GM12878 (cell line): ENCODE data around the gene ARHGAP22. TPM values are rescaled to one million over a fixed set of nuclear protein-coding genes. Genes with fewer than 3 reads are reported as not detected.

ENCODE experiments used
- ATAC-seq: fragments of 200-7000 bp; cut with Tn5 transposase; 3 replicates; pipeline ENCODE4 v1.9.1; 2020; ENCODE audit warnings: mild to moderate bottlenecking, moderate library complexity
- BruUV-seq: library from RNA; stranded (reverse); fragments of 400-500 nt; replicated peaks from 2 replicates; lab custom pipeline; 2021; lab: Mats Ljungman, UMichigan
- CTCF ChIA-PET: fragments of 300-600 bp; sonication (Branson Sonifier 250); formaldehyde crosslinking; extraction: SDS; loops from one replicate; lab custom pipeline; 2021; ENCODE audit warnings: inconsistent platforms; lab: Yijun Ruan, JAX
- POLR2A ChIA-PET: fragments of 350-600 bp; formaldehyde crosslinking; extraction: SDS; loops from one replicate; lab custom pipeline; 2021; ENCODE audit warnings: inconsistent platforms; lab: Charles Lee
- RAD21 ChIA-PET: fragments of 300-600 bp; sonication (Branson Sonifier 250); formaldehyde crosslinking; loops from one replicate; lab custom pipeline; 2023; ENCODE audit warnings: antibody characterized with exemption; ENCODE audit not compliant: unreplicated experiment; lab: Charles Lee
- SMC1A ChIA-PET: fragments of 300-600 bp; sonication (Branson Sonifier 250); formaldehyde crosslinking; loops from one replicate; lab custom pipeline; 2023; ENCODE audit not compliant: unreplicated experiment, uncharacterized antibody; lab: Charles Lee
- DNase-seq: peaks from one replicate; pipeline ENCODE4 v3.0.0-alpha.2; 2011; ENCODE audit warnings: low read depth, low spot score
- FAIRE-seq: peaks from 3 replicates; lab custom pipeline; 2011; peaks lifted over from hg19 to GRCh38; lab: Jason Lieb, UNC
- H2AFZ ChIP-seq: 2 replicates; pipeline ENCODE4 v1.6.0; 2011; ENCODE audit warnings: low read depth, low read length, control low read depth; ENCODE audit not compliant: control insufficient read depth
- H3K27ac ChIP-seq: 2 replicates; pipeline ENCODE4 v1.5.1; 2011; ENCODE audit warnings: control low read depth; ENCODE audit not compliant: control insufficient read depth, insufficient read depth
- H3K27me3 ChIP-seq, 2 experiments: replicated peaks in 1 of 2; 2 replicates each; pipeline versions ENCODE4 v1.6.0 to v1.6.1; 2011; ENCODE audit warnings: low read length in 1 of 2; ENCODE audit not compliant: control insufficient read depth in 2 of 2, insufficient read depth in 2 of 2
- H3K36me3 ChIP-seq, 2 experiments: 2 replicates each; pipeline ENCODE4 v1.5.1; 2011; ENCODE audit warnings: low read length in 1 of 2; ENCODE audit not compliant: control insufficient read depth in 2 of 2, insufficient read depth in 2 of 2
- H3K4me1 ChIP-seq: 2 replicates; pipeline ENCODE4 v1.6.1; 2011; ENCODE audit warnings: mild to moderate bottlenecking, low read length, moderate library complexity, mixed read lengths; ENCODE audit not compliant: control insufficient read depth, insufficient read depth
- H3K4me2 ChIP-seq: 2 replicates; pipeline ENCODE4 v1.6.0; 2011; ENCODE audit warnings: control low read depth; ENCODE audit not compliant: control insufficient read depth, insufficient read depth
- H3K4me3 ChIP-seq: fragments of 200-600 bp; sonication (generic); 2 replicates; pipeline ENCODE4 v1.5.1; 2016
- H3K79me2 ChIP-seq: 2 replicates; pipeline ENCODE4 v1.6.0; 2011; ENCODE audit warnings: low read length; ENCODE audit not compliant: control insufficient read depth, insufficient read depth
- H3K9ac ChIP-seq: 2 replicates; pipeline ENCODE4 v1.8.0; 2011; ENCODE audit warnings: low read length, control low read depth, mixed read lengths; ENCODE audit not compliant: control insufficient read depth, insufficient read depth
- H3K9me3 ChIP-seq: replicated peaks from 3 replicates; pipeline ENCODE4 v1.5.1; 2011; ENCODE audit warnings: mild to moderate bottlenecking, low read length; ENCODE audit not compliant: control insufficient read depth, insufficient read depth
- H4K20me1 ChIP-seq: 2 replicates; pipeline ENCODE4 v1.6.0; 2011; ENCODE audit not compliant: control insufficient read depth, insufficient read depth
- EP300 ChIP-seq, 2 experiments: fragments of 150-350 bp in 1 of 2; IDR thresholded peaks; 2 replicates each; pipeline ENCODE4 v1.6.1; 2011 to 2012; ENCODE audit warnings: low read depth in 2 of 2, low read length in 2 of 2, borderline replicate concordance in 1 of 2, improper control_type of control experiment in 1 of 2, inconsistent platforms in 1 of 2; ENCODE audit not compliant: control insufficient read depth in 1 of 2
- FOXK2 ChIP-seq: fragments of 450-650 bp; IDR thresholded peaks from 2 replicates; pipeline ENCODE4 v1.6.1; 2017; ENCODE audit warnings: mild to moderate bottlenecking, moderate library complexity
- IKZF2 ChIP-seq, 2 experiments: fragments of 450-650 bp; IDR thresholded peaks; 2 replicates each; pipeline ENCODE4 v1.6.1; 2017; ENCODE audit warnings: mild to moderate bottlenecking in 2 of 2, moderate library complexity in 2 of 2
- MTA2 ChIP-seq: fragments of 450-650 bp; IDR thresholded peaks from 2 replicates; pipeline ENCODE4 v1.6.1; 2016; ENCODE audit warnings: low read depth, mild to moderate bottlenecking, moderate library complexity
- NBN ChIP-seq: fragments of 450-650 bp; IDR thresholded peaks from 2 replicates; pipeline ENCODE4 v1.6.1; 2016
- NFXL1 ChIP-seq: fragments of 450-650 bp; IDR thresholded peaks from 2 replicates; pipeline ENCODE4 v1.6.1; 2017; ENCODE audit warnings: antibody characterized with exemption, mild to moderate bottlenecking, borderline replicate concordance
- NKRF ChIP-seq: fragments of 450-650 bp; conservative IDR thresholded peaks from 2 replicates; pipeline ENCODE4 v1.6.1; 2017; ENCODE audit warnings: mild to moderate bottlenecking, moderate library complexity
- NR2C2 ChIP-seq: IDR thresholded peaks from 2 replicates; pipeline ENCODE4 v1.6.1; 2011; ENCODE audit warnings: borderline replicate concordance, low read depth; ENCODE audit not compliant: control insufficient read depth, insufficient read length
- RAD51 ChIP-seq: fragments of 450-650 bp; IDR thresholded peaks from 2 replicates; pipeline ENCODE4 v1.6.1; 2016; ENCODE audit warnings: moderate library complexity, mild to moderate bottlenecking, inconsistent platforms
- TBL1XR1 ChIP-seq: IDR thresholded peaks from 2 replicates; pipeline ENCODE4 v1.6.1; 2012; ENCODE audit warnings: low read depth, low read length, improper control_type of control experiment
- WGBS: methylation state at CpG from one replicate; pipeline ENCODE4 v1.1.6; 2016; ENCODE audit warnings: low lambda C conversion rate; ENCODE audit not compliant: insufficient replicate concordance, insufficient coverage; ENCODE audit errors: missing lambda C conversion rate; 5-methylcytosine and 5-hydroxymethylcytosine counted together
- in situ Hi-C: fragments of 300-500 bp; cut with MboI; formaldehyde crosslinking; loops from 9 replicates; pipeline ENCODE4 v1.14.3; 2018; ENCODE audit warnings: mixed read lengths
- intact Hi-C: fragments of 100-400 bp; cut with micrococcal nuclease; formaldehyde crosslinking; loops from one replicate; pipeline ENCODE4 v1.14.2; 2022; ENCODE audit not compliant: unreplicated experiment
- polyA plus RNA-seq, 11 experiments: library from polyadenylated mRNA; depleted of rRNA in 4 of 11; unstranded in 6 of 11; stranded (reverse) in 5 of 11; fragments of >200 nt; fragmentation: Nextera tagmentation in 4 of 11; fragmentation: Illumina TruSeq in 1 of 11; extraction: Ambion mirVana in 4 of 11; extraction: Trizol in 1 of 11; gene quantifications; 1 replicate in 1 of 11; 2 replicates in 10 of 11; pipeline versions ENCODE4 v1.2.1 to v1.2.3, GENCODE V29; 2011 to 2016; ENCODE audit warnings: inconsistent platforms in 2 of 11, missing spikeins in 2 of 11, low read depth in 1 of 11
- total RNA-seq, 4 experiments: library from RNA; depleted of rRNA in 3 of 4; stranded (reverse); fragments of >200 nt in 3 of 4; fragmentation: Illumina TruSeq in 1 of 4; extraction: Trizol in 1 of 4; gene quantifications; 2 replicates each; pipeline versions ENCODE4 v1.2.1 to v1.2.3, GENCODE V29; 2013 to 2021
- TF ChIP-seq, protein P1 (sequence below): IDR thresholded peaks from 2 replicates; pipeline ENCODE4 v1.6.1; 2011; ENCODE audit warnings: borderline replicate concordance, low read depth, mild to moderate bottlenecking, moderate library complexity, low read length; ENCODE audit not compliant: insufficient read depth, poor library complexity, severe bottlenecking

Gene ARHGAP22
- total and polyA plus RNA-seq, 10 of the 15 experiments (the other 5 are each of a cell fraction or from before 2014, with no cell fraction given), result 0.07 to 0.61 (median 0.18) TPM; not detected in 5

- no TSS peak for BruUV-seq
- intact Hi-C loops, result no loop called here
- 34% methylated on average over 11 of the region's 11 CpGs for WGBS
- DNase-seq (no peak), FAIRE-seq (no peak), ATAC-seq (no peak)
- in situ Hi-C loops, result no loop called here
- Histone ChIP-seq H3K79me2 (no peaks in the 10 kb centered on the region), H3K4me3 (no peak overlapping the region), H4K20me1 (no peaks in the 10 kb centered on the region), H3K9ac (no peak overlapping the region), H3K27me3 (no peaks in the 10 kb centered on the region; a peak in 1 of 4 replicates), H3K36me3 (no peaks in the 10 kb centered on the region), H3K4me2 (no peak overlapping the region), H3K27ac (no peak overlapping the region), H3K4me1 (no peaks in the 10 kb centered on the region), H2AFZ (no peak overlapping the region), H3K9me3 (no peaks in the 10 kb centered on the region)
- ChIA-PET POLR2A (no interaction called here), RAD21 (interaction anchor here (2.6 to 3.8 kb wide), 2 partner anchors 138 to 209 kb away, joined by 8 to 19 read pairs; no protein-coding TSS in a partner anchor), CTCF (no interaction called here), SMC1A (no interaction called here)
- TF ChIP-seq NBN, result no peak
- no peak for TF ChIP-seq TBL1XR1
- TF ChIP-seq, protein P1, sequence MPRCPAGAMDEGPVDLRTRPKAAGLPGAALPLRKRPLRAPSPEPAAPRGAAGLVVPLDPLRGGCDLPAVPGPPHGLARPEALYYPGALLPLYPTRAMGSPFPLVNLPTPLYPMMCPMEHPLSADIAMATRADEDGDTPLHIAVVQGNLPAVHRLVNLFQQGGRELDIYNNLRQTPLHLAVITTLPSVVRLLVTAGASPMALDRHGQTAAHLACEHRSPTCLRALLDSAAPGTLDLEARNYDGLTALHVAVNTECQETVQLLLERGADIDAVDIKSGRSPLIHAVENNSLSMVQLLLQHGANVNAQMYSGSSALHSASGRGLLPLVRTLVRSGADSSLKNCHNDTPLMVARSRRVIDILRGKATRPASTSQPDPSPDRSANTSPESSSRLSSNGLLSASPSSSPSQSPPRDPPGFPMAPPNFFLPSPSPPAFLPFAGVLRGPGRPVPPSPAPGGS, result no peak
- no peak for TF ChIP-seq NFXL1
- no peak for TF ChIP-seq EP300 (IDR thresholded peaks at IDR 0.05; ENCODE audit: borderline replicate concordance in 1 of 2, control insufficient read depth in 1 of 2, low read depth in 2 of 2, low read length in 2 of 2)
- TF ChIP-seq RAD51, result no peak
- no peak for TF ChIP-seq NR2C2
- no peak for TF ChIP-seq MTA2
- TF ChIP-seq FOXK2, result no peak
- TF ChIP-seq NKRF, result no peak
- TF ChIP-seq IKZF2 (IDR thresholded peaks at IDR 0.05), result no peak
Observed at GRCh38 chr10:48447356-48448215, 157.3 kb downstream of the ARHGAP22 start.
